Fibroblast of villous mesenchyme (primary cell): ENCODE measurements around the gene TRAF3IP1. TPM values are rescaled to one million over a fixed set of nuclear protein-coding genes. Genes with fewer than 3 reads are reported as not detected.

Experiments used
- DNase-seq: peaks from one replicate; pipeline ENCODE4 v3.0.0-alpha.2; 2010; ENCODE audit warnings: low read depth
- H3K4me3 ChIP-seq: 2 replicates; pipeline ENCODE4 v1.5.1; 2011; ENCODE audit warnings: low read depth, mild to moderate bottlenecking, low read length
- total RNA-seq: library from RNA; depleted of rRNA; stranded (reverse); fragments of >200 nt; gene quantifications from 2 replicates; pipeline ENCODE4 v1.2.3, GENCODE V29; 2012
- TF ChIP-seq, protein P1 (sequence below): IDR thresholded peaks from 2 replicates; pipeline ENCODE4 v1.5.1; 2012; ENCODE audit warnings: low read depth, mild to moderate bottlenecking, low read length; ENCODE audit not compliant: insufficient read depth

Gene TRAF3IP1
- total RNA-seq, 1 donor = 7.8 TPM

DNA sequence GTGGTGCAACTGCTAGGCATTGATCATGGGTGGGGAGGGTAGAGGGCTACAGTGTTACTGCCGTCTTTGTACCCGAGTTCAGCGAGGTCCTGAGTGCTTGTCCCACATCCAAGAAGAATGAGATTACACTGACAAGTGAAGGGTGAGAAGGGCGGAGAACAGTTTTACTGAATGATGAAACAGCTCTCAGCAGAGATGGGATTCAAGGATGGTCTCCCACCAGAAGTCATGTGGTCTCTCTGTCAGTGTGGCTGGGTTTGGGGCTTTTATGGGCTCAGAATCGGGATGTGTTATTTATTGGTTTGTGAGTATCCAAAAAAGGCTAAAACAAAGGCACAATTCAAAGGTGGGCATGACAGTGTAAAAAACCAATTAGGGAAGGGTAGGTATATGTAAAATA lies 95.6 kb downstream of the TRAF3IP1 start:
- H3K4me3 ChIP-seq = no peak overlapping the region
- DNase-seq = no peak
- TF ChIP-seq, protein P1, sequence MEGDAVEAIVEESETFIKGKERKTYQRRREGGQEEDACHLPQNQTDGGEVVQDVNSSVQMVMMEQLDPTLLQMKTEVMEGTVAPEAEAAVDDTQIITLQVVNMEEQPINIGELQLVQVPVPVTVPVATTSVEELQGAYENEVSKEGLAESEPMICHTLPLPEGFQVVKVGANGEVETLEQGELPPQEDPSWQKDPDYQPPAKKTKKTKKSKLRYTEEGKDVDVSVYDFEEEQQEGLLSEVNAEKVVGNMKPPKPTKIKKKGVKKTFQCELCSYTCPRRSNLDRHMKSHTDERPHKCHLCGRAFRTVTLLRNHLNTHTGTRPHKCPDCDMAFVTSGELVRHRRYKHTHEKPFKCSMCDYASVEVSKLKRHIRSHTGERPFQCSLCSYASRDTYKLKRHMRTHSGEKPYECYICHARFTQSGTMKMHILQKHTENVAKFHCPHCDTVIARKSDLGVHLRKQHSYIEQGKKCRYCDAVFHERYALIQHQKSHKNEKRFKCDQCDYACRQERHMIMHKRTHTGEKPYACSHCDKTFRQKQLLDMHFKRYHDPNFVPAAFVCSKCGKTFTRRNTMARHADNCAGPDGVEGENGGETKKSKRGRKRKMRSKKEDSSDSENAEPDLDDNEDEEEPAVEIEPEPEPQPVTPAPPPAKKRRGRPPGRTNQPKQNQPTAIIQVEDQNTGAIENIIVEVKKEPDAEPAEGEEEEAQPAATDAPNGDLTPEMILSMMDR = no peak

DNA sequence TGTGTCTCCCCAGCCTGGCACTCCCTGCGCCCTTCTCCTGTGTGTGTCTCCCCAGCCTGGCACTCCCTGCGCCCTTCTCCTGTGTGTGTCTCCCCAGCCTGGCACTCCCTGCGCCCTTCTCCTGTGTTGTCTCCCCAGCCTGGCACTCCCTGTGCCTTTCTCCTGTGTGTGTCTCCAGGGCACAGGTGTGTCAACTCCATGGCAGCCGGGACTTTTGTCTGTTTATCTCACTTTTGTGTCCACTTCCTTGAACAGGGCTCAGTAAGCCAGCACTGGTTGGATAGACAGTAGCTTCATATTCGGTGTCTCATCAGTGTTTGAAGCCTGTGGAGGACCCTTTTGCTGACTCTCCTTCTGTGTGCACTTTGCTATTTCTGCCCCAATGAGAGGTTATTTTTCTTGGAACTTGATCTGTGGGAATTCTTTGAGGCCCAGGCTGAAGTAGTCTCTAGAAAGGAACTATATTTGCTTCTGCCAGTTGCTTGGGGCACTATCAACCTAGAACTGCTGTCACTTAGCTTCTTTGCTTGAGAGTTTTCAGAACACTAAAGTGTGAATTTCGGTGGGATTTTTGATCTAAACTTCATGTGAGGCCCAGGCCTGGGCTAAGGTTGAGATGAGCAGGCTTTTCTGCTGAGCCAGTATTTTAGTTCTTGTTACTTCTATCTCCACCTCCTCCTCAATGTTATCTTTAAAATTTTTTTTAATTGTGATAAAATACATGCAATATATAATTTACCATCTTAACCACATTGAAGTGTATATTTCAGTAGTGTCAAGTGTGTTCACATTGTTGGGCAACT lies 98.1 kb downstream of the TRAF3IP1 start:
- H3K4me3 ChIP-seq = no peak overlapping the region
- no peak for DNase-seq
- TF ChIP-seq, protein P1 = no peak

DNA sequence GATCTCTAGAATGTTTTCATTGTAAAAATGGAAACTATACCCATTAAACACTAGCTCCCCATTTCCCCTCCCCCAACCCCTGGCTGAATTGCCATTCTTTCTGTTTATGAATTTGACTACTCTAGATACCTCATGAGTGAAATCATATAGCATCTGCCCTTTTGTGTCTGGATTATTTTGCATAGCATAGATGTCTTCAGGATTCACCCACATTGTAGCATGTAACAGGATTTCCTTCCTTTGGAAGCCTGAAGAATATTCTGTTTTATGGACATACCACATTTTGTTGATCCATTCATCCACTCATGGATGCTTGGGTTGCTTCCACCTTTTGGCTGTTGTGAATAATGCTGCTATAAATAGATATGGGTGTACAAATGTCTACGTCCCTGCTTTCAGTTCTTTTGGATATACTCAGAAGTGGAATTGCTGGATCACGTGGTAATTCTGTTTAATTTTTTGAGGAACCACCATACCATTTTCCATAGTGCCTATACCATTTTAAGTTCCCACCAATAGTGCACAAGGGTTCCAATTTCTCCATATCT lies 98.8 kb downstream of the TRAF3IP1 start:
- TF ChIP-seq, protein P1 = no peak
- H3K4me3 ChIP-seq = no peak overlapping the region
- no peak for DNase-seq

DNA sequence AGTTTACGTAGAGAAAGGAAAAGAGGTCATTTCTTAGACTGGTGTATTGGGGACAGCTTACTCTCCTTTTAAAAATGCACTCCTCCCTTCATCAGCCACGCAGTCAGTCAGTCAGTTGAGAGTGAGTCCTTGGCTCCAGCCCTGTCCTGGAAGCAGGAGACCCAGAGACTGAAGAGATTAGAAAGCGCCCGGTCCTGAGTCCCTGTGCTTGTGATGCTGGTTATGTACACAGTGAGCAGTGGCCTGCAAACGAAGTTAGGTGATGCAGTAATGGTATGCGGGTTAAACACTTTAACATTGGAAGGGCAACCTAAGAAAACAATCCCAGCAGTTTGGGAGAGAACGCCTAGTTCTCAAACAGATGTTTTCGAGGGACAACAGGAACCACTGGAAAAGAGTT lies 100.1 kb downstream of the TRAF3IP1 start:
- no peak for DNase-seq
- no peak overlapping the region for H3K4me3 ChIP-seq
- TF ChIP-seq, protein P1 = no peak

DNA sequence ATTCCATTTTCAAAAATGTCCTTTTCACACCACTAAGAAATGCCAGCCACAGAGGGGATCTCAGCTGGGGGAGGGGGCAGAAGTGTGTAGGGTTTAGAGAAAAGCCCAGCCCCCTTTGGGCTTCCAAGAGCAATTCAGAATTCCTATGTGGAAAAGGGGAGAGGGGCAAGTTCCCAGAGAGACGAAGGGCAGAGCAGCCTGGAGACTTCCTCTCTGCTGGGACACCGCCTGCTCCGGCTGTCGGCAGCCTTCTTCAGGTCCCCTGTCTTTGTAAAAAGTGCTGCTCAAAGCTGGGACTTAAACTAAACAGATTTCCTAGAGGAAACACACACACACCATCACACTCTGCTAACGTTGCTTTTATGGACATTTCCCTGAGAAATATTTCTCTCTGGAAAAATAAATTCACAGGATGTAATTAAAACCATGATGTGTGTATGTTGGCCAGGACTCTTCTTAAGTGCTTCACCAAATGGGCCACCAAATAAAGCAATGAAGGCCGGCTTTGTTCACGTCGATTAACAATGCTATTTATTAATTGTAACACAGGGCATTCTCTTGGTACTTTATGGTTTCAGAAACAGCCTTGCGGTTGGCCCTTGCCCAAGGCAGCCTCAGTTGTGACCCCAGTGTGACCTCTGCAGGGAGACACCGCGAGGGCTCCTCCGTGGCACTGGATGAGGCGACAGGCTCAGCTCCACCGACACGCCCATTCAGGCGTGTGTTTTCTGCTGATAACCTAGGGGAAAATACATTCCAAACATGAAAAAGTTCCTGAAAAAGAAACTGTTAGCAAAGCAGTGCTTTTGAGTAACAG lies 100.8 kb downstream of the TRAF3IP1 start:
- DNase-seq = peak; percentile 33
- TF ChIP-seq, protein P1 = no peak
- H3K4me3 ChIP-seq = no peak overlapping the region

DNA sequence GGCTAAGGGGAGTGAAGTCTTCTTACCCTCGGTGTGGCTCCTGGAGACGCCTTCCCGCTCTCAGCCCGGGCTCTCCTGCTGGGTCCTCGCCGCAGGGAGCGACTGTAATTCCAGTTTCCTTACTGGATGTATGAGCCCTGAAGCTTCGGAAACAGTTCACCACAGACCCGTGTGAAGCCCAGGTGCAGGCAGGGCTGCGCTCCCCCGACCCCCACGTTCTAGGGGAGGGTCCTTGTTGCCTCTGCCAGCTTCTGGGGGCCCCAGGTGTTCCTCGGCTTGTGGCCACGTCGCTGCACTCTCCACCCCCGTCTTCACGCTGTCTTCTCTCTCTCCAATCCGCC lies 101.3 kb downstream of the TRAF3IP1 start:
- DNase-seq = no peak
- TF ChIP-seq, protein P1 = no peak
- no peak overlapping the region for H3K4me3 ChIP-seq
